Activated T-cell treated with anti-CD3 and anti-CD28 coated beads for 24 hours (primary cell): ENCODE results near the gene STT3B.

Source experiments
- DNase-seq: peaks from one replicate; pipeline ENCODE4 v3.0.0-alpha.2; 2020; ENCODE audit warnings: low read depth

Gene STT3B

DNA sequence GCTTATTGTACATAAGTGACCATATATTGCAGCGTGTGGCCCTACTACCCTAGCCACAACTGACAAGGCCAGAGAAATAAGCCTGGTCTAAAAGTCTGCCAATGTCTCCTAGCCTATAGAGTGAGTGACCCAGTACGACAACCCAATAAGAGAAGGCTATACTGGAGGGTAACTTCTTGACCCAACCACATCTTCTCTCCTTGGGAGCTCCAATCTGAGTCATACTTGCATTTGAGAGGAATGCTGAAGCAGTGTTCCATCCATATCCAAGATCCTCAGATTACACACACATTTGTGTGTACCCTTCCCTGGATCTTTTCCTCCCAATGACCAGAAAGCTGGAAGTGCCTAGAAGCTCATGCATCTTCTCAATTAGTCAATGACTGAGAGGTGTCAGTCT lies 11.3 kb upstream of the STT3B start:
- DNase-seq = no peak

DNA sequence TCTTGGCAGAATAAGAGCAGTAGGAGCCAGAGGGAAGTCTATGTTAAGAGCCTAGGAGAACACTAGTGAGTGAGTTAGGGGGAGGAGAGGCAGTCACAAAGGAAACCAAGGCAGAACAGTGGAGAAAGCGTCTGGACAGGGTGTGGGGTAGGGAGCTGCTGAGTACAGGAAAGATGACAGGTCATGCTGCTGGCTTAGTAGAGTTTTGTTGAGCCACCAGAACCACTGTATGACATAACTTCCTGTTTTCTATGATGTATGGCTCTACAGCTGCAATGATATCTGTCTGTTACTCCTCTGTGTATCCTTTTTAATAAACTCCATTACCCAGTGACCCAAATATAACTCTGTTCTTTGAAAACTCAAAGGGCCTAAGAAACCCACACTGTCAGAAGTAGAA lies 10.6 kb upstream of the STT3B start:
- DNase-seq = no peak

- DNase-seq = no peak
These were observed 9.2 kb upstream of the STT3B start for GRCh38 chr3:31523543-31523942.

- DNase-seq = no peak
These were observed 7.2 kb upstream of the STT3B start for GRCh38 chr3:31525532-31525931.

- no peak for DNase-seq
These were observed 3.3 kb upstream of the STT3B start for GRCh38 chr3:31529421-31529820.

- DNase-seq = no peak
These were observed 2.4 kb upstream of the STT3B start for GRCh38 chr3:31530039-31530959.

DNA sequence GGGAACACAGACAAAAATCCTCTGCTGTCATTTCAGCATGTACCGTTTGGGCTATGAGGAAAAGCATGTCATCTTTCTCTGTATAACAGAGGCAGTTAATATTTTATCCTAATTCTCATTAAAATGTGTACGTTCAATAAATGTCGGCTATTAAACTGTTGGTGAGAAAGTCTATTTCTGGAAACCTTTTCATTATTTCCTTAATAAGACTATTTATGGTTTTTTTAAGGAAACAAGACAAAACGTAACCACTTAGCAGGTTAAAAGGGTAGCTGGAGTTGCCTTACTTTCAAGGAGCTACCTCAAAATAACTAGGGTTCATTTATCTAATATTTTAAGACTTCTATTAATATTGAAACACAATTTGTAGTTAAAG lies 1.8 kb upstream of the STT3B start:
- DNase-seq = no peak

- DNase-seq = no peak
These were observed 1.2 kb upstream of the STT3B start for GRCh38 chr3:31531452-31531991.

GRCh38 chr3:31531992-31532586 lies 636 bp upstream of the STT3B start:
- DNase-seq = peak; percentile 99

DNA sequence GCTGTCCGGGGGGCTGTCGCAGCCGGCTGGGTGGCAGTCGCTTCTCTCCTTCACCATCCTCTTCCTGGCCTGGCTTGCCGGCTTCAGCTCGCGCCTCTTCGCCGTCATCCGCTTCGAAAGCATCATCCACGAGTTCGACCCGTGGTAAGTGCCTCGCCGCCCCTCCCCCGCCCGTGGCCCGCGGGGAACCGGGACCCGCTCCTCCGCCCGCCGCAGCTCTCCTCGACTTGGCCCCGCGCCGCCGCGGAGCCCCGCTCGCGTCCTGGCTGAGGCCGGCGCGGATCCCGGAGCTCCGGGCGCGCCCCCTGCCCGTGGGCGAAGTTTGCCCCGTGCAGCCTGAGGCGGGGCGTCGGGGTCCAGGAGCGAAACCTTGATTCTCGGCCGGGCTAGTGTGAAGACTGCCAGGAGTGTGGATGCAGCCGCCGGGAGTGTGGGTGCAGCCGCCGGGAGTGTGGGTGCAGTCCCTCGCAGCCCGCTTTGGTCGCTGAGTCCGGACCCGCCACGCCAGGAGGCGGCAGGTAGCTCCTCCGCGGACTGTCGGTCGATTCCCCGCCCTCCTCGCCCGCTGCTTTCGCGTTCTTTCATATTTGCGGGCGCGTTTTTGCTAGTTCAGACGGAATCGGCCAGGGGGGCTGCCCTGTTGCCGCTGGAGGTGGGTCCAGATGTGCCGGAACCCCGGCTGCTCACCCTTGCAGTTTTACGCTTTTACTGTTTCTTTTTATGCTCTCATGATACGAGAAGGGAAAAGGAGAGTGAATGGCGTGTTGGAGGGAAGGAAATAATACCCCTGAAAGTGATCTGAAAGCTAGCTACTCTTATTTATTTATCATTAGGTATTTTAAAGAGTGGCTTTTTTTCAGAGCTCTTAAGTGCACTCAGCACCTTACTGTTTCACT lies 692 bp downstream of the STT3B start:
- peak; percentile 40 for DNase-seq

DNA sequence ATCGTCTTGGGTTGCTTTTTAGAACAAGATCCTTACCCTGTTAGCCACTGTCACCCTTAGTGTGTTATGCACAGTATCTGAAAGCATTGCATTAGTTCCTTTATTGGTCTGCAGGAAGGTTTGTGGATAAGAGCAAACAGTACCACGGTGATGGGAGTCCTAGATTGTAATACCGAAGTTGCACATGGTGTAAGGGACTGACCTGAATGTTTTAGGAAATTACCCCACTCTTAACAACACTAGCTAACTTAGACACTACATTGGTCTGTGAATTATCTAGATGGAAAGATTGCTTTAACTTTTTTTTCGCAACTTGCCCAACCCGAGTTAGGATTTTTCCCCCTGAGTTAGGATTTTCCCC lies 1.3 kb downstream of the STT3B start:
- DNase-seq = no peak

DNA sequence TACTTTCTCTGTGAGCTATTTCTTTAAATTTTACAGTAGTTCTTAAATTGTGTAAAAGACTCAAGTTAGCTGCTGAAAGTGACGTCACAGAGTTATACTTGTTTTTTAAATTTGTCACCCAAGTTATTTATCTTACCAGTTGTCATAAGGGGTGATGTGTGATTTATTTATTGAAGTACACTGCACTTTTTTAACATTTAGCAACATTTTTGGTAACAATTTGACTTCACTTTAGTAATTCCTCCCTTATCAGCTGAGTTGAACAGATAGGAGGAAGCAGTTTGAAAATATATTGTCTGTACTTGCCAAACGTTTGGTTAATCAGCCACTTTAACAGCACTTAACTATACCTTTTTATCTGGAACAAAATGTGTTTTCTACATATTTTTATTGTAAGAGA lies 3.8 kb downstream of the STT3B start:
- no peak for DNase-seq

- DNase-seq = no peak
These were observed 6.1 kb downstream of the STT3B start for GRCh38 chr3:31538801-31539200.

DNA sequence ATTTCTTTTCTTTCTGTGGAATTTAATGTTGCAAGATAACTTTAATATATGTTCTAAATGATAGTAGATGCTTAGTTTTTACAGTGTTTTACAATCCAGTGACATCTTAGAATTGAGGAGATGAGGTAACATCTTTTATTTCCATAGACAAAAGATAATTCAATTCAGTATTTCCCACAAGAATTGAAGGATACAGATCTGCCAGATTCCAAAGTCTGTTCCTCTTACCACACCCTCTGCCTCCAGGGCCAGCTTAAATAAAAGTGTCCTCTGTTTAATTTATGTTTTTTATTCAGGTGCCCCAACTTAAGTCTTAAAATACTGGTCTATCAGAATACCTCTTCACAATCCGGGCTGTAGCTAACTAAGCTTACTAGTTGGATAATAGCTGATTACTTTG lies 6.5 kb downstream of the STT3B start:
- no peak for DNase-seq

DNA sequence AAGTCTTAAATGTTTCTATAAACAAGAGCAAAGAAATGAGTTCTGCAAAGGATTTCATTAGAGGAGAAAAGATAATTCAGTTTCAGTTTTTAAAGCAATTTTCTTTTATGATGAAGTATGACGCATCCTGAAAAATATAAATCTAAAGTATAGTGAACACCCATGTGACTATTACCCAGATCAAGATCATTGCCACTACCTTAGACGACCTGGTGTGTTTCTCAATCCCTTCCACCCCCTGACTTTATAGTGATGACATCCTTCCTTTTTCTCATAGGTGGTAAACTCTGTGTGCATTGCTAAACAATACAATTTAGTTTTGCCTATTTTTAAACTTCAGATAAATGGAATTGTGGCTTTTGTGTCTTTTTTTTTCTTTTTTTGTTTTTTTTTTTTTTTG lies 8.4 kb downstream of the STT3B start:
- no peak for DNase-seq

GRCh38 chr3:31542246-31542645 lies 9.5 kb downstream of the STT3B start:
- no peak for DNase-seq

DNA sequence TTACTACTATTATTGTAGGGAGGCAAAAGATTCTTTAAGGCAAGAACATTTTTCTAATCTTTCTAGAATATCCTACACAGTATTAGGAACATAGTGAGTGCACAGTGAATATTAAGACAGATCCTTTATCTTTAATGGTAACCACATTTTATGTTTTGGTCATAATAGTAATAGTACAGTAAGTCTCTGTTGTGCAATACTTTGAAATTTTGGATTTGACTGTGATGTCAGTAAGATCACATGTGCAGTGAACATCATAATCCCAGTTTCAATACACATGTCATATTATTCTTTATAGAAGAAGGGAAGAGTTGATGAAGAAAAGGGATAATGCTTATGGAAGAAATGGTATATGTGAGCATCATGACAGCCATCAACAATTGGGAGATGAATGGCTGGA lies 10.7 kb downstream of the STT3B start:
- DNase-seq = no peak

- no peak for DNase-seq
These were observed 11.9 kb downstream of the STT3B start for GRCh38 chr3:31544634-31545033.

DNA sequence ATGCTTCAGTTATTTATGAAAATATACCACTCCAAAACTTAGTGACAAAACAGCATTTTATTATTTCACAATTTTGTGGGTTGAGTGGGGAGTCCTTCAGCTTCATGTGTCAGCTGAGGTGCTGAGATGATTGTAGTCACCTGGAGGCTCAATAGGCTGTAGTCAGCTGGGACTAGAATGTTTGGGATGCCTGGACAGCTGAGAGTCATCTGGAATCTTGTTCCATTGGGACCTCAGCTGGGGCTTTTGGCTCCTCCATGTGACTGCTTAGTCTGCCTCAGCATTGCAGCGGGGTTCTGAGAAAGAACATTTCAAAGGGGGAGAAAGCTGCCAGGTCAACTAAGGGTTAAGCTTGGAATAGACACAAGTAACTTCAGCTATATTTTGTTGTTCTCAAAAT lies 13.4 kb downstream of the STT3B start:
- DNase-seq = no peak

DNA sequence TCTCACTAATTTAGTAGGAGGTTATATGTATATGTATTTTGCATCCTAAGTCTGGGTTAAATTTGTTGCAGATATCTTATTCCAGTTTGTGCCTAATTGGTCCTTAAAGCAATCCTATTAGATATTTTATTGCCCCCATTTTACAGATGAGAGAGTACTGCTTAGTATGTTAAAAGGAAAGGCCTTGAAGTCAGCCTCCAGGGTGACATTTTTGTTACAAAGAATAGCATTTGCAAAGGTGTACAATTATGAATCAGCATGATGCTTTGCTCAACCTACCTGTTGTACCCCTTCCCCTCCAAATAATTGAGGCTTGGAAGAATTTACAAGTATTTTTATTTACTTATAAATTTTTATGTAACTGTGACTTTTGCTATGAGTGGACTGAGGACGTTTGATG lies 14.0 kb downstream of the STT3B start:
- no peak for DNase-seq

DNA sequence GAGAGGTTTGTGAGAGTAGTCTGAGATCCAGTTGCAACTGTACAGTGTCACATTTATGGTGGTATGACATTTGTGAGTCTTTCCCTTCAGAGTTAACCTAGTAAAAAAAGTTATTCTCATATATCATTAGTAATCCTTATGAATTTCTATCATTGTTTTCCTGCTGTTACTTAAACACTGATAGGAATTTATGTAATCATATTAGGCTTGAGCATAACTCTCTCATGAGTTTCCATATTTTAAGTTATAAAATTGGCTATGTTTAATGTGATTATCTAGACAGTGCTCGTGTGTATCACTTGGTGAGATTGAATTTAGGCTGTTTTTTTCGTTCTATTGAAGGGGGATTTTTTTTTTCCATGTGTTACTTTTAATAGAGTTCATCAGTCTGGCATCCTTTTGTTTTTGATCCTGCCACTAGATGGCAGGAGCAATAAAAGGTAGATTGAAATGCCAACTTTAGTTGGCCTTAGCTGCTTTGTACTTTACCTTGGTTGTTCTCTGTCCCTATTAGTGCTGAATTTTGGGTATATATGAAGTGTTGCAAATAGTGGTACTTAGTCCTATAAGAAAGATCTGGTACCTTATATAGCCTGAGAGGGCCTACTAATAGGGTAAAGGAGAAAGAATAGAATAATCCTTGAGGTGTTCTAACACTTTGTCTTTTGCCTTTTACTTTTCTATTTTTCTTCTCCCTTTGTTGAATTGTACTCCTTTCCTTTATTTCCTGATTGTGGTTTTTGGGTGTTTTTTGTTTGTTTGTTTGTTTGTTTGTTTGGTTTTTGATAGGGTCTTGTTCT lies 17.9 kb downstream of the STT3B start:
- DNase-seq = no peak

DNA sequence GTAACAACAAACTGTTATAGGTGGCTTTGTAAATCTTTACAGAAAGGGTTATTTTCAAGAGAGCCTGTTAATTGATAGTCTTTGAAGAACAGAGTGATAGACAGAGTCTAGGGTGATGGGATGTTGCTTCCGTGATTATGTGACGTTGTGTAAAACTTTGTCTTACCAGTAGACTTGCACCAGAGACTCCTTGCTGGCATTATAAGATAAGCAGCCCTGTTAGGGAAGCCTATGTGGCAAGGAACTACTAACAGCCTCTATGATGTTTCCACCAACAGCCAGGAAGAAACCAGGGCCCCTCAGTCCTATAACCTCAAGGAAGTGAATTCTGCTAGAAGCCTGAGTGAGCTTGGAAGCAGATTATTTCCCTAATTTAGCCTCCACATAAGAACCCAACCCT lies 18.9 kb downstream of the STT3B start:
- DNase-seq = no peak
